ENCODE measurements around the gene FUZ.

Gene FUZ

DNA sequence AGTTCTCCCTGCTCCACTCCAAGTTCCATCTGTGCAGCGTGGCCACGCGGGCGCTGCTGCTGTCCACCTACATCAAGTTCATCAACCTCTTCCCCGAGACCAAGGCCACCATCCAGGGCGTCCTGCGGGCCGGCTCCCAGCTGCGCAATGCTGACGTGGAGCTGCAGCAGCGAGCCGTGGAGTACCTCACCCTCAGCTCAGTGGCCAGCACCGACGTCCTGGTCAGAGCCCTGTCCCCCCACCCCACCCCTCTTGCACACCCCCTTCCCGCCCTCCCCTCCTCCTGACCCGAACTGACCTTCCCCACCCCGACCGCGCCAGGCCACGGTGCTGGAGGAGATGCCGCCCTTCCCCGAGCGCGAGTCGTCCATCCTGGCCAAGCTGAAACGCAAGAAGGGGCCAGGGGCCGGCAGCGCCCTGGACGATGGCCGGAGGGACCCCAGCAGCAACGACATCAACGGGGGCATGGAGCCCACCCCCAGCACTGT lies 11.6 kb downstream of the FUZ start:
- WGBS, 2 donors (ENCODE audit: extremely low coverage in 2 of 2, insufficient read length in 2 of 2, insufficient replicate concordance in 1 of 2), result no CpG with 5 or more reads among the region's 32 CpGs
- H3K4me1 ChIP-seq (ENCODE audit: control insufficient read depth in 2 of 2, insufficient read depth in 1 of 2, low read depth in 1 of 2, low read length in 2 of 2), result peaks cover 0 to 5% of the 10 kb centered on the region in 2 donors
- H3K36me3 ChIP-seq (replicated peaks in 1 of 2; ENCODE audit: control insufficient read depth in 2 of 2, insufficient read depth in 2 of 2, low read length in 2 of 2), result peaks cover 46 to 87% of the 10 kb centered on the region in 2 donors
- H3K4ac ChIP-seq (ENCODE audit: low read length), result peak overlapping the region; percentile 84
- no peak overlapping the region for H3K4me3 ChIP-seq (ENCODE audit: low read length in 2 of 2)
- H2AK5ac ChIP-seq (ENCODE audit: low read depth, low read length), result no peak overlapping the region
- H3K27me3 ChIP-seq (ENCODE audit: control insufficient read depth in 3 of 3, insufficient read depth in 3 of 3, low read depth in 1 of 3, low read length in 3 of 3), result no peaks in the 10 kb centered on the region
- peak overlapping the region; percentile 55 for H3K23ac ChIP-seq (ENCODE audit: low read depth, low read length, poor library complexity)
- peaks cover 7% of the 10 kb centered on the region for H3K79me1 ChIP-seq (ENCODE audit: low read depth, low read length)
- H2BK120ac ChIP-seq (ENCODE audit: low read depth, low read length), result peak overlapping the region; percentile 87
- H2AFZ ChIP-seq (ENCODE audit: low read length), result no peak overlapping the region
- peak overlapping the region; percentile 86 for H3K9ac ChIP-seq (ENCODE audit: low read depth, low read length, poor library complexity)
- H3K14ac ChIP-seq (ENCODE audit: low read length), result peak overlapping the region; percentile 71
- peak overlapping the region; percentile 98 for H3K18ac ChIP-seq (ENCODE audit: low read length)
- H3K4me2 ChIP-seq (ENCODE audit: insufficient read depth, low read length, poor library complexity, severe bottlenecking), result peak overlapping the region; percentile 66
- H2BK12ac ChIP-seq (ENCODE audit: low read length), result no peak overlapping the region
- no peaks in the 10 kb centered on the region for H3K9me3 ChIP-seq (replicated peaks in 1 of 2; ENCODE audit: control insufficient read depth in 2 of 2, insufficient read depth in 1 of 2, low read depth in 1 of 2, low read length in 2 of 2)
- H3K27ac ChIP-seq (replicated peaks; ENCODE audit: low read length), result no peak overlapping the region
- no peak for DNase-seq (ENCODE audit: low spot score)
- no peak overlapping the region for H4K91ac ChIP-seq (ENCODE audit: low read depth, low read length, poor library complexity)
- H4K8ac ChIP-seq (ENCODE audit: low read depth, low read length), result no peak overlapping the region
- peak overlapping the region; percentile 85 for H2BK15ac ChIP-seq (ENCODE audit: low read length)
- H2BK5ac ChIP-seq (ENCODE audit: low read length), result no peak overlapping the region

DNA sequence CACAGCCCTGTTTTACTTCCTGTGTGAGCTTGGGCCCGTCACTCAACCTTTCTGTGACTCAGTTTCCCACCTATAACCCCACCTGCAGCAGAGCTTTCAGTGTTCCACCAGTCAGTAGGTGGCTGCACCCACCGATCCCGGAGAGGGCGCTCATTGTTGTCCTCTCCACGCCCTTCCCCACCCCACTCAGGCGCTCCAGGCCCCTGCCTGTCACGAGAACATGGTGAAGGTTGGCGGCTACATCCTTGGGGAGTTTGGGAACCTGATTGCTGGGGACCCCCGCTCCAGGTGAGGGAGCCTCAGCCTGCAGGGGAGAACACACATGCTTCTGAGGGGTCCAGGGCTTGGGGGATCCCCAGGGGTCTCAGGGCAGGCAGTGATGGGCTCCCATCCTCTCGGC lies 12.3 kb downstream of the FUZ start:
- Histone ChIP-seq H4K8ac (ENCODE audit: low read depth, low read length) (no peak overlapping the region), H3K27me3 (ENCODE audit: control insufficient read depth in 3 of 3, insufficient read depth in 3 of 3, low read depth in 1 of 3, low read length in 3 of 3) (no peaks in the 10 kb centered on the region)

DNA sequence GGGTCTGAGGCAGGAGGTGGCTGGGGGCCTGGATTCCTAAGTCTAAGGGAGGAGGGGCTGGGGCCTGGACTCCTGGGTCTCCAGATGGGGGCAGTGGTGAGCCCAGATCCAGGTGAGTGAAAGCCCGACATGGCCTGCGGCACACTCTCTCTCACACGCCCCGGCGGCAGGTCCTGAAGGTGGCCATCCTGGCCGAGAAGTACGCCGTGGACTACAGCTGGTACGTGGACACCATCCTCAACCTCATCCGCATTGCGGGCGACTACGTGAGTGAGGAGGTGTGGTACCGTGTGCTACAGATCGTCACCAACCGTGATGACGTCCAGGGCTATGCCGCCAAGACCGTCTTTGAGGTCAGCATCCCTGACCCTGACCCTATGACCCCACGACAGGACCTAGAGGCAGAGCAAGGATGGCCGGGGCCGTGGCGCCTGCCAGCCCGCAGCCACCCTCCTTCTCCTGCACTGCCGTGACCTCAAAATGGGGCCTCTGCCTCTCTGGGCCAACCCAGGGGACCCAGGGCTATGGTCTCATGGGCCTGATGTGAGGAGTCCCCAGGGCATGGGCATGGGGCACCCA lies 13.2 kb downstream of the FUZ start:
- peaks cover 0 to 5% of the 10 kb centered on the region in 2 donors for H3K4me1 ChIP-seq (ENCODE audit: control insufficient read depth in 2 of 2, insufficient read depth in 1 of 2, low read depth in 1 of 2, low read length in 2 of 2)
- WGBS, 2 donors (ENCODE audit: extremely low coverage in 2 of 2, insufficient read length in 2 of 2, insufficient replicate concordance in 1 of 2), result no CpG with 5 or more reads among the region's 25 CpGs
- H2BK12ac ChIP-seq (ENCODE audit: low read length), result no peak overlapping the region
- no peak overlapping the region for H2AFZ ChIP-seq (ENCODE audit: low read length)
- no peak overlapping the region for H3K27ac ChIP-seq (replicated peaks; ENCODE audit: low read length)
- H2BK15ac ChIP-seq (ENCODE audit: low read length), result no peak overlapping the region
- H4K8ac ChIP-seq (ENCODE audit: low read depth, low read length), result no peak overlapping the region
- H3K23ac ChIP-seq (ENCODE audit: low read depth, low read length, poor library complexity), result peak overlapping the region; percentile 47
- H2BK120ac ChIP-seq (ENCODE audit: low read depth, low read length), result no peak overlapping the region
- DNase-seq (ENCODE audit: low spot score), result no peak
- no peak overlapping the region for H2AK5ac ChIP-seq (ENCODE audit: low read depth, low read length)
- no peaks in the 10 kb centered on the region for H3K27me3 ChIP-seq (ENCODE audit: control insufficient read depth in 3 of 3, insufficient read depth in 3 of 3, low read depth in 1 of 3, low read length in 3 of 3)
- H3K4me2 ChIP-seq (ENCODE audit: insufficient read depth, low read length, poor library complexity, severe bottlenecking), result no peak overlapping the region
- no peak overlapping the region for H3K4ac ChIP-seq (ENCODE audit: low read length)
- H3K14ac ChIP-seq (ENCODE audit: low read length), result no peak overlapping the region
- H3K9ac ChIP-seq (ENCODE audit: low read depth, low read length, poor library complexity), result no peak overlapping the region
- no peak overlapping the region for H4K91ac ChIP-seq (ENCODE audit: low read depth, low read length, poor library complexity)
- no peak overlapping the region for H3K18ac ChIP-seq (ENCODE audit: low read length)
- no peak overlapping the region for H3K4me3 ChIP-seq (ENCODE audit: low read length in 2 of 2)
- H2BK5ac ChIP-seq (ENCODE audit: low read length), result no peak overlapping the region
- H3K79me1 ChIP-seq (ENCODE audit: low read depth, low read length), result peaks cover 12% of the 10 kb centered on the region
- no peaks in the 10 kb centered on the region for H3K9me3 ChIP-seq (replicated peaks in 1 of 2; ENCODE audit: control insufficient read depth in 2 of 2, insufficient read depth in 1 of 2, low read depth in 1 of 2, low read length in 2 of 2)
- H3K36me3 ChIP-seq (replicated peaks in 1 of 2; ENCODE audit: control insufficient read depth in 2 of 2, insufficient read depth in 2 of 2, low read length in 2 of 2), result peaks cover 57 to 88% of the 10 kb centered on the region in 2 donors

More for the DNA sequence above, 12.3 kb downstream of the FUZ start:
- no peak overlapping the region for H2AFZ ChIP-seq (ENCODE audit: low read length)
- no peak overlapping the region for H3K23ac ChIP-seq (ENCODE audit: low read depth, low read length, poor library complexity)
- no peak overlapping the region for H3K27ac ChIP-seq (replicated peaks; ENCODE audit: low read length)
- WGBS, 2 donors (ENCODE audit: extremely low coverage in 2 of 2, insufficient read length in 2 of 2, insufficient replicate concordance in 1 of 2), result no CpG with 5 or more reads among the region's 10 CpGs
- peaks cover 49 to 87% of the 10 kb centered on the region in 2 donors for H3K36me3 ChIP-seq (replicated peaks in 1 of 2; ENCODE audit: control insufficient read depth in 2 of 2, insufficient read depth in 2 of 2, low read length in 2 of 2)
- H3K4me1 ChIP-seq (ENCODE audit: control insufficient read depth in 2 of 2, insufficient read depth in 1 of 2, low read depth in 1 of 2, low read length in 2 of 2), result peaks cover 0 to 5% of the 10 kb centered on the region in 2 donors
- peak overlapping the region; percentile 17 for H3K14ac ChIP-seq (ENCODE audit: low read length)
- no peak overlapping the region for H3K4me2 ChIP-seq (ENCODE audit: insufficient read depth, low read length, poor library complexity, severe bottlenecking)
- peaks cover 11% of the 10 kb centered on the region for H3K79me1 ChIP-seq (ENCODE audit: low read depth, low read length)
- H2BK120ac ChIP-seq (ENCODE audit: low read depth, low read length), result no peak overlapping the region
- H4K91ac ChIP-seq (ENCODE audit: low read depth, low read length, poor library complexity), result no peak overlapping the region
- no peak for DNase-seq (ENCODE audit: low spot score)
- H2AK5ac ChIP-seq (ENCODE audit: low read depth, low read length), result no peak overlapping the region
- H2BK5ac ChIP-seq (ENCODE audit: low read length), result no peak overlapping the region
- H3K4ac ChIP-seq (ENCODE audit: low read length), result no peak overlapping the region
- H2BK12ac ChIP-seq (ENCODE audit: low read length), result no peak overlapping the region
- H3K4me3 ChIP-seq (ENCODE audit: low read length in 2 of 2), result no peak overlapping the region
- no peak overlapping the region for H3K9ac ChIP-seq (ENCODE audit: low read depth, low read length, poor library complexity)
- no peak overlapping the region for H2BK15ac ChIP-seq (ENCODE audit: low read length)
- no peaks in the 10 kb centered on the region for H3K9me3 ChIP-seq (replicated peaks in 1 of 2; ENCODE audit: control insufficient read depth in 2 of 2, insufficient read depth in 1 of 2, low read depth in 1 of 2, low read length in 2 of 2)
- H3K18ac ChIP-seq (ENCODE audit: low read length), result no peak overlapping the region

DNA sequence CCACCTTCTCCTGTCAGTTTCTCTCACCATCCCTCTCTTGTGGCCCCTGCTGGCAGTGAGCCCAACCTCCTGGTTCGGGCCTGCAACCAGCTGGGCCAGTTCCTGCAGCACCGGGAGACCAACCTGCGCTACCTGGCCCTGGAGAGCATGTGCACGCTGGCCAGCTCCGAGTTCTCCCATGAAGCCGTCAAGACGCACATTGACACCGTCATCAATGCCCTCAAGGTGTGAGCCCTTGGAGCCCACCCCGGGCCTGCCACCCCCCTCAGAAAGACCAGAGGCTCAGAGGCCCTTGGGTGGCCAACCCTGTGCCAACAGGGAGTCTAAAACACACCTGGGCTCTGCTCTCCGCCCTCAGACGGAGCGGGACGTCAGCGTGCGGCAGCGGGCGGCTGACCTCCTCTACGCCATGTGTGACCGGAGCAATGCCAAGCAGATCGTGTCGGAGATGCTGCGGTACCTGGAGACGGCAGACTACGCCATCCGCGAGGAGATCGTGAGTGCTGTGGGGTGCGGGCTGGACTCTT lies 13.8 kb downstream of the FUZ start:
- Histone ChIP-seq H3K9me3 (replicated peaks in 1 of 2; ENCODE audit: control insufficient read depth in 2 of 2, insufficient read depth in 1 of 2, low read depth in 1 of 2, low read length in 2 of 2) (no peaks in the 10 kb centered on the region), H2BK5ac (ENCODE audit: low read length) (no peak overlapping the region), H3K4me1 (ENCODE audit: control insufficient read depth in 2 of 2, insufficient read depth in 1 of 2, low read depth in 1 of 2, low read length in 2 of 2) (peaks cover 0 to 5% of the 10 kb centered on the region in 2 donors), H3K27ac (replicated peaks; ENCODE audit: low read length) (no peak overlapping the region), H4K8ac (ENCODE audit: low read depth, low read length) (no peak overlapping the region), H2BK15ac (ENCODE audit: low read length) (no peak overlapping the region), H3K18ac (ENCODE audit: low read length) (no peak overlapping the region), H3K9ac (ENCODE audit: low read depth, low read length, poor library complexity) (no peak overlapping the region), H2AK5ac (ENCODE audit: low read depth, low read length) (no peak overlapping the region), H3K27me3 (ENCODE audit: control insufficient read depth in 3 of 3, insufficient read depth in 3 of 3, low read depth in 1 of 3, low read length in 3 of 3) (no peaks in the 10 kb centered on the region), H2BK120ac (ENCODE audit: low read depth, low read length) (no peak overlapping the region), H2AFZ (ENCODE audit: low read length) (no peak overlapping the region), H4K91ac (ENCODE audit: low read depth, low read length, poor library complexity) (no peak overlapping the region), H3K23ac (ENCODE audit: low read depth, low read length, poor library complexity) (peak overlapping the region; percentile 47), H3K14ac (ENCODE audit: low read length) (no peak overlapping the region), H3K4me2 (ENCODE audit: insufficient read depth, low read length, poor library complexity, severe bottlenecking) (no peak overlapping the region), H3K79me1 (ENCODE audit: low read depth, low read length) (peaks cover 12% of the 10 kb centered on the region), H3K36me3 (replicated peaks in 1 of 2; ENCODE audit: control insufficient read depth in 2 of 2, insufficient read depth in 2 of 2, low read length in 2 of 2) (peaks cover 61 to 87% of the 10 kb centered on the region in 2 donors), H2BK12ac (ENCODE audit: low read length) (no peak overlapping the region), H3K4me3 (ENCODE audit: low read length in 2 of 2) (no peak overlapping the region), H3K4ac (ENCODE audit: low read length) (no peak overlapping the region)
- DNase-seq (ENCODE audit: low spot score), result no peak
- WGBS, 2 donors (ENCODE audit: extremely low coverage in 2 of 2, insufficient read length in 2 of 2, insufficient replicate concordance in 1 of 2), result no CpG with 5 or more reads among the region's 28 CpGs

Data from neuronal stem cell (in vitro differentiated cells).